Pancreas (tissue), 10 donors: ENCODE results near the gene P4HTM. TPM values are rescaled to one million over a fixed set of nuclear protein-coding genes. Genes with fewer than 3 reads are reported as not detected.

Experiments used
- ATAC-seq, 4 donors: fragments of 200-7000 bp; cut with Tn5 transposase; one replicate each; pipeline versions ENCODE4 v1.8.0 to v1.9.1; 2020; ENCODE audit warnings: mild to moderate bottlenecking in 4 of 4, moderate library complexity in 4 of 4
- DNase-seq, 6 donors: peaks; one replicate each; pipeline ENCODE4 v3.0.0-alpha.2; 2020
- FAIRE-seq: peaks from 2 replicates; lab custom pipeline; 2012; peaks lifted over from hg19 to GRCh38; lab: Jason Lieb, UNC
- H3K27ac ChIP-seq, 4 donors: fragments of 200-600 bp; sonication (generic); 1 replicate in 3 of 4; 2 replicates in 1 of 4; pipeline versions ENCODE4 v1.5.0 to v1.8.0; 2020
- H3K27me3 ChIP-seq, 4 donors: fragments of 200-600 bp; one replicate each; pipeline ENCODE4 v1.8.0; 2021
- H3K36me3 ChIP-seq, 3 donors: fragments of 200-600 bp; sonication (generic) in 1 of 3; one replicate each; pipeline versions ENCODE4 v1.5.0 to v1.8.0; 2020 to 2021
- H3K4me1 ChIP-seq, 3 donors: fragments of 200-600 bp; one replicate each; pipeline ENCODE4 v1.8.0; 2021
- H3K4me3 ChIP-seq, 4 donors: fragments of 200-600 bp; sonication (generic) in 2 of 4; one replicate each; pipeline versions ENCODE4 v1.5.0 to v1.8.0; 2020 to 2021
- H3K9me3 ChIP-seq, 4 donors: fragments of 200-600 bp; one replicate each; pipeline ENCODE4 v1.8.0; 2021
- CTCF ChIP-seq, 4 donors: fragments of 200-600 bp; sonication (generic) in 3 of 4; IDR thresholded peaks; one replicate each; pipeline versions ENCODE4 v1.5.0 to v1.8.0; 2021; ENCODE audit warnings: antibody characterized with exemption in 4 of 4
- WGBS, 2 donors: extraction: QIAGEN DNeasy Blood & Tissue Kit; methylation state at CpG; one replicate each; pipeline ENCODE4 v1.1.7; 2013; 5-methylcytosine and 5-hydroxymethylcytosine counted together
- intact Hi-C, 3 donors: fragments of 100-400 bp; cut with DNase I; formaldehyde crosslinking; loops; one replicate each; pipeline versions ENCODE4 v1.11.1 to v1.14.2; 2022
- polyA plus RNA-seq, 2 donors: library from polyadenylated mRNA; stranded (reverse); fragments of 200-250 nt; gene quantifications; one replicate each; pipeline ENCODE4 v1.2.3, GENCODE V29; 2013
- total RNA-seq, 6 donors: library from RNA; stranded (reverse); fragmentation: NEBNext Ultra II Directional in 4 of 6; extraction: Animal tissue kit (Norgen Biotek cat#: 25700) in 4 of 6; gene quantifications; one replicate each; pipeline versions ENCODE4 v1.2.1 to v1.2.4, GENCODE V29; 2021 to 2023
- donor health status: healthy with polysubstance abuse.
- donor health status: DM: no; HTN: no; CAD: no; lungs with moderate emphysema.
- donor health status: DM: no; HTN: no; CAD: no.
- donor health status: control.
- donor health status: control.
- donor health status: Bipolar disorder and iron deficiency.
- donor health status: DM: yes; HTN: yes; CAD: no.
- donor health status: DM: no; HTN: no; CAD: no.
- donor health status: DM: no; HTN: no; CAD: no.
- donor health status: DM: yes; HTN: yes; CAD: no.

The P4HTM gene
- 10 to 100 TPM; 29.9 to 42.4 (median 38.0) TPM for total RNA-seq
- 100 to 1,000 TPM in 1 of 2 donors, 10 to 100 TPM in 1; 56.6 to 108 TPM for polyA plus RNA-seq

GRCh38 chr3:48989796-48990635 lies at the start of gene P4HTM:
Gene P4HTM (plus strand): TSS chr3:48990241. CDS start chr3:48990257, 16 bp downstream.
- Histone ChIP-seq H3K4me3 (peak within 1 kb of the TSS; percentile 94 to 99 (median 97)), H3K36me3 (peaks cover 0 to 5% (median 0%) of the 10 kb centered on the region in 3 donors), H3K27me3 (no peaks in the 10 kb centered on the region), H3K9me3 (no peaks in the 10 kb centered on the region), H3K4me1 (peaks cover 6 to 16% (median 14%) of the 10 kb centered on the region in 3 donors), H3K27ac (peak within 1 kb of the TSS; percentile 78 to 89 (median 82))
- DNase-seq (peak; percentile 55 to 86 (median 76)), FAIRE-seq (no peak), ATAC-seq (peak; percentile 84 to 90 (median 85))
- peak in 1 of 4 donors; percentile 7 for TF ChIP-seq CTCF (IDR thresholded peaks at IDR 0.05)
- WGBS, 2 donors = 0 to 1% methylated on average over 72 to 91 of the region's 91 CpGs
- intact Hi-C loops = loop anchor here in 1 of 3 donors (10.0 kb wide), 1 partner anchor 455 kb away; no protein-coding TSS in a partner anchor

GRCh38 chr3:48945432-48945831 lies 44.6 kb upstream of the P4HTM start:
- Histone ChIP-seq H3K27me3 (no peaks in the 10 kb centered on the region), H3K27ac (no peak overlapping the region), H3K4me3 (no peak overlapping the region), H3K36me3 (peaks cover 0 to 4% (median 0%) of the 10 kb centered on the region in 3 donors), H3K9me3 (no peaks in the 10 kb centered on the region), H3K4me1 (peaks cover 0 to 11% (median 0%) of the 10 kb centered on the region in 3 donors)
- FAIRE-seq (no peak), ATAC-seq (no peak), DNase-seq (no peak)
- 91 to 97% methylated on average over 2 of the region's 2 CpGs for WGBS, 2 donors
- intact Hi-C loops = no loop called here
- TF ChIP-seq CTCF (IDR thresholded peaks at IDR 0.05) = no peak

- H3K27ac ChIP-seq = no peak overlapping the region
Measured at GRCh38 chr3:48945891-48946549, 44.0 kb upstream of the P4HTM start.

GRCh38 chr3:48949376-48949717 lies 40.7 kb upstream of the P4HTM start:
- ATAC-seq (peak in 2 of 4 donors; percentile 38 to 43), FAIRE-seq (no peak), DNase-seq (no peak)
- no peak overlapping the region for H3K27ac ChIP-seq
- H3K4me1 ChIP-seq = peaks cover 0 to 11% (median 0%) of the 10 kb centered on the region in 3 donors
- H3K36me3 ChIP-seq = peaks cover 0 to 4% (median 4%) of the 10 kb centered on the region in 3 donors
- intact Hi-C loops = no loop called here
- no peak overlapping the region for H3K4me3 ChIP-seq
- WGBS, 2 donors = 9 to 18% methylated on average over 2 of the region's 2 CpGs
- TF ChIP-seq CTCF (IDR thresholded peaks at IDR 0.05) = no peak
- no peaks in the 10 kb centered on the region for H3K27me3 ChIP-seq
- no peaks in the 10 kb centered on the region for H3K9me3 ChIP-seq

More at GRCh38 chr3:48945891-48946549, 44.0 kb upstream of the P4HTM start:
- WGBS, 2 donors = 89 to 91% methylated on average over 4 of the region's 4 CpGs
- H3K27me3 ChIP-seq = no peaks in the 10 kb centered on the region
- no peaks in the 10 kb centered on the region for H3K9me3 ChIP-seq
- H3K4me3 ChIP-seq = no peak overlapping the region
- no peak for DNase-seq
- ATAC-seq = peak in 1 of 4 donors; percentile 16
- no peak for TF ChIP-seq CTCF (IDR thresholded peaks at IDR 0.05)
- no peak for FAIRE-seq
- intact Hi-C loops = no loop called here
- peaks cover 0 to 4% (median 0%) of the 10 kb centered on the region in 3 donors for H3K36me3 ChIP-seq
- peaks cover 0 to 11% (median 0%) of the 10 kb centered on the region in 3 donors for H3K4me1 ChIP-seq
